Epithelial cell of proximal tubule (primary cell): ENCODE results near the gene STAB2. TPM values are rescaled to one million over a fixed set of nuclear protein-coding genes. Genes with fewer than 3 reads are reported as not detected.

Source experiments
- DNase-seq: peaks from one replicate; pipeline ENCODE4 v3.0.0-alpha.2; 2011; ENCODE audit warnings: low read depth
- H3K4me3 ChIP-seq: 2 replicates; pipeline ENCODE4 v1.5.1; 2011; ENCODE audit warnings: low read depth, mild to moderate bottlenecking, low read length
- CTCF ChIP-seq: conservative IDR thresholded peaks from 2 replicates; pipeline ENCODE4 v1.5.1; 2012; ENCODE audit warnings: low read depth, mild to moderate bottlenecking, low read length
- total RNA-seq: library from RNA; depleted of rRNA; stranded (reverse); fragments of >200 nt; gene quantifications from 2 replicates; pipeline ENCODE4 v1.2.3, GENCODE V29; 2015

The STAB2 gene
- total RNA-seq, 1 donor from 2014 or later: not detected

DNA sequence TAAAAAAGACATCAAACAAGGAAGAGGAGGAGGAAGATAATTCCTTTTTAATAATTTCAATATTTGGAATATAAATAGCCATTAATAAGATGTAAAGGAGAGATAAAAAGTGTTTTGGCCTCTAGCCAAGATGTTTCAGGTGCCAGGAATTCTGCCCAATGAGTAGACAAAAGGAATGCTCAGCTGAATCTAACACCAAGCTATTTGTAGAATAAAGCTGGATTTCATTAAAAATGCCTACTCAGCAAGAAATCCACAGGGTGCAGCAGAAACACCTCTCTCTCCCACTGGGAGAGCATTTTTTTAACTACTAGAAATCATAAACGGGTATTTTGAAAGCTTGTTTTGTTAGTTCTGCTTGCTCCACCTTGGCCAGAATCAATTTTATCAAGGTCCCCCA is 4.1 kb upstream of the STAB2 start:
- no peak for TF ChIP-seq CTCF
- no peak for DNase-seq
- no peak overlapping the region for H3K4me3 ChIP-seq

DNA sequence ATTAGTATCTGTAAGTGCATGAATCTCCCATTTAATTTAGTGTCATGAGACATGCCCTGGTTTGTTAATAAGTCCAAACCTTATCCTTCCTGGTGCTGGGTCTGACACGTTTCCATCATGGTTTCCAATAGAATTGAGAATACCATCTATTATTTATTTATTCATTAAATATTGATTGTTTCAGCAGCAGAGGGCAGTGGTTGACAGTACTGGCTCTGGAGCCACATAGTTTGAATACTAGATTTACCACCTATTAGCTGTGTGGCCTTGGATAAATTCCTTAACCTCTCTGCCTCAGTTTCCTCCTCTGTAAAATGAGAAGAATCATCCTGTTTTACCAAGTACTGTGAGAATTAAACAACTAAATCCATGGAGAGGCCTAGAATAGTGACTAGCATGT is 941 bp upstream of the STAB2 start:
- TF ChIP-seq CTCF: peak; percentile 30
- no peak for DNase-seq
- no peak overlapping the region for H3K4me3 ChIP-seq

DNA sequence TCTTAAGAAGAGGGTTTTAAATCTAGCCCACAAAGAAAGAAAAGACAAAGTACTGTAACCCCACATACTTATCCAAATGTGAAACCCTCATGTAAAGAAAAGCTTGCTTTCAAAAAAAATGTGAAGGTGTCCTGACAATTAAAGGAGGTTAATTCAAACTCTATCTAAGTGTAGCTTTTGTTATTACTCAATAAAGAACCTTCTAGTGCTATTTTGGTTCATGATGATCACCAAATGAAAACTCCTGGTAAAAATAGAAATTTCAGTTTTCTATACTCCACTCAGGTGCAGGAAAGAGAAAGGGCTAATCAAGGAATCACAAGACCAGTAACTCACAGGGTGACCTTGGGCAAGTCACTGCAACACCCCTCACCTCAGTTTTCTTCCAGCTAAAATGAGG is 1.6 kb downstream of the STAB2 start:
- H3K4me3 ChIP-seq: no peak overlapping the region
- no peak for TF ChIP-seq CTCF
- DNase-seq: no peak

DNA sequence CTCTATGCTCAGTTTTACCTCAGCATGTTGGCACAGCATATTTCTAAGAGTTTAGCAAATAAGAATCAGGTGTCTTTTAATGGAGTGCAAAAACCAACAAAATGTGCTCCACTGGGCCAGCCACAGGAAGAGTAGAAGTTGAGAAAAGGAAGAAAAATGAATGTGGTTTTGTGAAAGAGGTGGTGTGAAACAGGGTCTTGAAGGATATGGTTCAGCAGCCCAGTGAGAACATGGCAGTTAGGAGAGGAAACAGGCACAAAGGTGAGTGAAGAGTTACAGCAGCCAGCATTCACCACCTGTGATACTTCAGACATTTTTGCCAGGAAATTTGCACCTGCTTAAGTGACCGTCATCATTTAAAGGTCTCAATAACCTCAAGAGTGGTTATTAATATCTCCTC is 2.4 kb downstream of the STAB2 start:
- DNase-seq: no peak
- TF ChIP-seq CTCF: no peak
- no peak overlapping the region for H3K4me3 ChIP-seq

DNA sequence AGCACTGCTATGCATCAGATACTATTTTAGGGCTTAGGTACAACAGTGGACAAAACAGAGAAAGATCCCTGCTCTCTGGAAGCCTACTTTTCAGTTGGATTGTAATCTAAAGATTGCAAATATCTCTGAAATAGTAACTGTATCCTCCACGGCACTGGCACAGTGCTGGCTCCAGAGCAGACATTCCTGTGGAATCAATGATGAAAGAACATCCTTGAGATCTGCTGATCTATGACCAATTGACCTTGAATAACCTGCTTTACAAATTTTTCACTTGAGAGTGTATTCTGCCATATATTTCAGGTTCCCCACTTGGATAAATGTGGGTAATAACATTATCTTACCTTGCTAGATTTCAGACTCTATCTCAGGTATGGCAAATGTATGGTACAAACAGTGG is 3.2 kb downstream of the STAB2 start:
- TF ChIP-seq CTCF: no peak
- no peak for DNase-seq
- no peak overlapping the region for H3K4me3 ChIP-seq

- H3K4me3 ChIP-seq: no peak overlapping the region
- no peak for TF ChIP-seq CTCF
Measured at GRCh38 chr12:103596981-103597380, 9.9 kb downstream of the STAB2 start.

DNA sequence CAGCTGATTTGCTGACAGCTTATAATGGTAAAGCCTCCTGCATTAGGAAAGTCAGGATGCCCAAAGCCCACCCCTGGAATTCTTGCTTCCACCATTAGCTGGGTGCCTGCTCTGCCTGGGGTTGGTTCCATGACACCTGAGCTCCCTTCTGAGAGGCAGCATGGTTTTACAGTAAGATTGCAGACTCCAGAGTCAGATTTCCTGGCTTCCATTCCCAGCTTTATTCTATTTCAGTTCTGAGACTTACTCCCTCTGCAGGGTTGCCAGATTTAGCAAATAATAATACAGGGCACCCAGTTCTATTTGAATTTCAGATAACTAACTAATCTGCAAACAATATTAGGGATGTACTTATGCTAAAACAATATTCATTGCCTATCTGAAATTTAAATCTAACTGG is 12.2 kb downstream of the STAB2 start:
- no peak for DNase-seq
- no peak overlapping the region for H3K4me3 ChIP-seq
- TF ChIP-seq CTCF: no peak

More at GRCh38 chr12:103596981-103597380, 9.9 kb downstream of the STAB2 start:
- no peak for DNase-seq
